Activated T-cell treated with anti-CD3 and anti-CD28 coated beads for 24 hours (primary cell): Measurements from ENCODE around the gene ECE1.
A peak's percentile ranks its signal among the peaks of the same experiment; 100 is the strongest.

Experiments used
- DNase-seq: peaks from one replicate; pipeline ENCODE4 v3.0.0-alpha.2; 2020; ENCODE audit warnings: low read depth

Gene ECE1

DNA sequence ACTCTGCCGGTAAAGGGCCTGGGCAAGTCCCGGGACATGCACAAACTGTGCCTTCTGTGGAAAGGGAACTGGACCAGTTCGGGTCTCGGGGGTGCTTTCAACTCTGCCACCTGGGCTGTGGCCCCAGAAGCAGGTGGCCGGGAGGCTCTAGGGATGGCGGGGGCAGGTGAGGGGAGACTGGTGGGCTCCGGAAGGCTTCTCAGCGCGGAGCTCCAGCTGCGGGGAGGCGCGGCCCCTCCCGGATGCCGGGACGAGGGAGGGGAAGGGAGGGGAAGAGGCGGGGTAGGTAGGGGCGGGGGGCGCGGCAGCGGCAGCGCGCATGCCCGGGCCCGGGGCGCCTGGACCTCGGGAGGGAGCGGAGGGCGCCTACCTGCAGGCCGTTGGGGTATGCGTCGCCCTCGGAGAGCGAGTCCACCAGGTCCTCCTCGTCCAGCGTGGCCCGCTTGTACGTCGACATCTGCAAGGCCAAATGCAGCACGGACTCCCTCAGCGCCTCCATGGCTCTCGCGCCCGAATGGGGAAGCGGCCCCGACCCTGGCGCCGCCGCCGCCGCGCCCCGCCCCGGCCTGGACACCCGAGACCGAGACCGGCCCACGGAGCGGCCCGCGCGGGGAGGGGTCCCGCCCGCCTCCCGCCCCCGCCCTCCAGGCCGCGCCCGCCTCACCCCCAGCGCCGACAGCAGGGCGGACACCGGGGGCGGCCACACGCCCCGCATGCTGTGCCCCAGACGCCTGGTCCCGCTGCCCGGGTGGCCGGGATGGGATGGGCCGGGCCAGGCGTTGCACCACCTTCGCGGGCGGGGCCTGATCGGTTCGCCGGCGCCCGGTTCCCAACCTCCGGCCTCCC, at the start of gene ECE1:
Gene ECE1, minus strand, starts transcription at position 764 of the 846 bp plus-strand sequence. Its CDS starts 49 bp downstream, at position 715.
- no peak for DNase-seq

DNA sequence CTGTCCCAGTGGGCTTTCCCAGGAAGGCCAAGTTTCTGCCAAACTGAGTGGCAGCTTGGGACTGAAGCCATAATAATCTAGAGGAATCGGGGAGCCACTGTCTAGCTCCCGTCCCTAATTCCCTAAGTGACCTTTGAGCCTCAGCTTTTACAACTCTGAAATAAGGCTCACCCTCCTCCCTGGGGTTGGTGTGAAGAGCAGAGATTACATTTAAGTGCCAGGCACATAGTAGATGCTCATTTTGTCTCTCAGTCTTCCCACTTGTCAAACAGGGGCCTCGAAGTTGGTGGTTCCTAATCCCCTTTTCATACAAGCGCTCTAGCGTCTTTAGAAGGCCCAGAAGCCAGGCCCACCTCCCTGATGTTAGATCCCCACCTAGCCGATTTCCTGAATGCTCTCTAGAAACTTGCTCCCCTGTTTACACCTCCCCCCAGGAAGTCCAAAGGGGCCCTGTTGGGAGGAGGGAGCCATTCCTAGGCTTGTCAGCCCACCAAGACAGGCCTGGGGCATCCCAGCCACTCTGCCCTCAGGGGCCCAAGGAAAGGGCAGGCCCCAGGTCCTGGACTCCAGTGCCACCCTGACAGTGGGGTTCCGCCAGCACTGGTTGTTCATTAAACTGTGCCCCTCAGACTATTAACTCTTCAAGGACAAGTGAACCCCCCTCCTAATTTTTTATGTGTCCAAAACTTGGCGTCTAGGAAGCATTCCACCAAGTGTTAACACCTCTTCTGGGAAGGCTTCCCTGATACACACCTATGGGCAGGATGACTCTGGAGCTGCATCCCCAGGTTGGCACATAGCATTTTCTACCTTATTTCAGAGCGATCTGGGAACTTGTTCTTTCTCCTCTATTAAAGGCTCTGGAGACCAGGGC, 49.3 kb upstream of the ECE1 start:
- DNase-seq, result no peak

GRCh38 chr1:21338573-21339355, 48.5 kb upstream of the ECE1 start:
- DNase-seq, result no peak

DNA sequence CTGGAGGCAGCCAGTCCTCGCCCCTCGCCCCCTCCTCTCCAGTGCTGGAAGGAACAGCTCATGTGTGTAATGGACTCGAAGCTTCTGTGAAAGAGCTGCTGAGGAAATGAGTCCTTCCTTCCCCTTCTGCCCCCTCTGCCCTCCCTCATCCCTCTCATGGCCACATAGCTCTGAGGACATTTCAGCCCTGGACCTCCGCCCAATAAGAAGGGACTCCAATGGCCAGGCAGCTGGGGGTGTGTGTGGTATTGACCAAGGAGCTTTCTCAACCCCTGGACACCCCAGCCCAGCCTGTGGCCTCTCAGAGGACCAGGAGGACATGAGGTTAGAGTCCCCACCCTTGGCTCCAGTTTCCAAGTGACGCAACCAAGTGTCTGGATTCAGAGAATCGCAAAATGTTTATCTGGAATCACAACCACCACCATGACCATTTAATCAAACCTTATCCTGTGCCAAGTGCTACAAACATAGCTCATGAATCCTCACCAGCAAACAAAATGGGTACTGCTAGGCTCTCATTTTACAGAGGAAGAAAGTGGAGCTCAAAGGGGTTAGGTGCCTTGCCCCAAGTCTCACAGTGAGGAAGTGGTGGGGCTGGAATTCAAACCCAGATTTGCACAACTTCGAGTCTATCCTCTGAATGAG, 47.8 kb upstream of the ECE1 start:
- DNase-seq, result no peak

DNA sequence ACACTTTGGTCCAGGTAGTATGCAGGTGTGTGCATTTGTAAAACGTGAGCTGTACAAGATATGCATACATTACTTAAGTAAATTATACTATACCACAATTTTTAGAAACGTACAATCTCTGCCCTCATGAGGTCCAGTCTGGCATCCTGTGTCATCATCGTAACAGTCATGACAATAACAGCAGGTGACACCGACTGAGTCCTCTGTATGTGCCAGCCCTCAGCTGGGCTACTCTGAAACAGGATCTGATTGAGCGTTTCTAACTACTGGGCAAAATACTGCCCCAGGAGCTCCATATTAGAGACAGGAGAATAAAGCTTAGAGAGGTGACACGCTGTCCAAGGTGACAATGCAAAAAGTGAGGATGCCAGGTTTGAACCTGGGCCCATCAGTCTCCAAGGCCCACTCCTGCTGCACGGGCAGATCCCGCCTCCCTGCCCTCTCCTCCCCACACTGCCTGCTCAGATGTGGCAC, 47.2 kb upstream of the ECE1 start:
- no peak for DNase-seq

- DNase-seq, result no peak
These were observed 46.8 kb upstream of the ECE1 start for GRCh38 chr1:21337010-21337437.

GRCh38 chr1:21335750-21336224, 45.5 kb upstream of the ECE1 start:
- no peak for DNase-seq

- no peak for DNase-seq
These were observed 44.9 kb upstream of the ECE1 start for GRCh38 chr1:21335088-21335691.

DNA sequence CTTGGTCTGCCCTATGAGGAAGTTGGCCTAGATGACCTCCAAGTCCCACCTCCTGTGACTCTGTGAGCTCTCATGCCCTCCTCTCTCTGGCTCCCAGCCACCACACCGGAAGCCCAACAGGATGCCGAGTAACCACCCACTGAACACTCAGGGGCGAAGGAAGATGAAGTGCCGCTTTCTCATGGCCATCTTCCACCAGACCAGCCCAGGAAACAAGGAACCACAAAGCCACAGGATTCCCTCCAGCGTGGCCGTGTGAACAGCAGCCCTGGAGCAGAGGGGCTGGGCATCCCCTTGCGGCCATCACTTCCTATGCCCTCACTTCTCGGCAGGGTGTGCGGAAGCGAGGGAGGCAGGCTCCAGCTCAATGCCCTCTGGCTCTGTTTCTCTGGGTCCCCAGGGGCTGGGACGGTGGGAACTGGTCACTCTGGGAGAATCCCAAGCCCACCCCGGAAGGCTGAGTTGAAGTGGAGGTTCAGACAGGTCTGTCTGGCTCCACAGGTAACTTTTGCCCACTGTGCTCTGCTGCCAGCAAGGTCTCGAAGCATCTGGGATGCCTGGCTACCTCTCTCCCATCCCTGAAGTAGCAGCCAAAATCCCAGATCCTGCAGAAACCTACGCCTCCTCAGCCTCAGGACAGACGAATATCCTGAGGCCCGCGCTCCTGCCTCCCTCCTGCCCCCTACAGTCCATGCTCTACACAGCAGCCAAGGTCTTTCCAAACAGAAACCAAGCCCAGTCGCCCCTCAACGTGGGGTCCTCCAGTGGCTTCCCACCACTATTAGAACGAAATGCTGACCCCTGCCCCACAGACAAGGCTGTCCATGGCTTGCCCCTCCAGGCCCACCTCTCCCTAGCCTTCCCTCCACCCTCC, 44.2 kb upstream of the ECE1 start:
- DNase-seq, result peak; percentile 69

- DNase-seq, result no peak
These were observed 43.6 kb upstream of the ECE1 start for GRCh38 chr1:21333824-21334213.

- no peak for DNase-seq
These were observed 42.5 kb upstream of the ECE1 start for GRCh38 chr1:21332554-21333311.

- no peak for DNase-seq
These were observed 41.7 kb upstream of the ECE1 start for GRCh38 chr1:21331752-21332478.

DNA sequence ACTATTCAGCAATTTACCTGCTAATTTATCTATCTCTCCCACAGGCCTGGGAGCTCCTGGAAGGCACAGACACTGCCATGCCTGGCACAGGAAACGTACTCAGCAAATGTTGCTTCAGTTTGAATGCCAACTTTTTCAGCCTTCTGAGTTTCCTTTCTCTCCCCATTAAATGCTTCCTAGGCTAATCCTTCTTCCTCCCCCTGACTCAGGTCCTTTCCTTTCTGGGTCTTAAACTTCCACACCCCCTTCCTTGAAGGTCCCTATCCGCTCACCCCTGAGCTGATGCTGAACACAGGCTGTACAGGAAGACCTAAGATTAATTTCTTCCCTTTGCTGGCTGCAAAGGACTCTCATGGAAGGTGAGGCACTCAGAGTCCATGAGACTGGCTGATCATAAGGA, 40.3 kb upstream of the ECE1 start:
- no peak for DNase-seq

DNA sequence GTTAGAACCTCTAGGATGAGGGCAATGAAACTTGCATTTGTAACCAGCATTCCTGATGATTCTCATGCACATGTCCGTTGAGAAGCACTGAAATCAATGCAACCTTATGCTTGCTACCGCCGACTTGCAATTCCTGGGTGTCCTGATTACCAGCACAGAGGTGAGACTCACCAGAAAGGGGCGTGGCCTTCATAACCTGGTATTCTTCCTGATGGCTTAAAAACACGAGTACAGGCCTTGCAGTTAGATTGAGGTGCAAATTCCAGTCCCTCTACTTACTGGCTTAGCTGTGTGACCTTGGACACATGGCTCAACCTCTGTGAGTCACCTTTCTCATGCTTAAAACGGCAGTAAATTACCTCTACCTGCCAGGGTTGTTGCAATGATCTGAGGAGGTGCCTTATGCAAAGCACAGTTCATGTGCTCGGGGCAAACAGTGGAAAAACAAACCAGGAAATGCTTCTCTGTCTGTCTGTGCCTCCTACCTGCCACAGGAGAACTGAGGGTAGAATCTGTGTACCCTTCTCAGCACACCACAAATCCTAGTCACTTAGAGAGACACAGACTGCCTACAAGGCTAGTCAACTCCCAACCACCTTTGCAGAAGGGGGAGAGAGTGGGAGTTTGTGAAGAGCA, 39.1 kb upstream of the ECE1 start:
- no peak for DNase-seq

GRCh38 chr1:21327566-21328323, 37.5 kb upstream of the ECE1 start:
- DNase-seq, result no peak

GRCh38 chr1:21326861-21327344, 36.6 kb upstream of the ECE1 start:
- no peak for DNase-seq

DNA sequence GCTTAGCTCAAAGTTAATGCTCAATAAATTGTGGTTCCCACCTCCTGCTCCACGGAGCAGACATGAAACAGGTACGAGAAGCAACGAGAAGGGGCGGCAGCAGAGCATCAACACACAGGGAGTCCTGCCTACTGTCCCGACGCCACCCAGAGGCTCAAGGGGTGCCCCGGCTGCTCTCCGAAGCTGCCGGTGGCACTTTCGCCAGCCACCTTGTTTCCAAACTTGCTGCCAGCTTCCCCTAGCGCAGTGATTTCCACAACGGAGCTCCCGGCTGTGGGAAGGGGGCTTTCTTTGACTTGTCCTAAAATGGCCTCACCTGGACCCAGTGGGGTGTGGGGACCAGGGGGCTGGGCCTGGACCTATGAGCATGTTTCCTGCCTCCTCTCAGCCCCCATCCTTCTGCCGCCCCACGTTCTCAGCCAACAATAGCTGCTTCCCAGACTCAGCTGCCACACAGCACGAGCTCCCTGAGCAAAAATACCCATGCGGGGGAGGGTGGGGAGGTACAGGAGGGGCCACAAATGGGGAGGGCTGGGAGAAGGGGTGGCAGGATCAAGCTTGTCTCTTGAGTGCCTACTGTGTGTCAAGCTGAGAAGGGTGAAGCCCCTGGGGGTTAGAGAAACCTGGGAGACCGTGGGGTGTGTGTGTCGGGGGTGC, 35.6 kb upstream of the ECE1 start:
- no peak for DNase-seq
